H1 (cell line): ENCODE measurements around the gene OSBPL6. TPM values are rescaled to one million over a fixed set of nuclear protein-coding genes. Genes with fewer than 3 reads are reported as not detected.

Source experiments
- TBP ChIP-seq: IDR thresholded peaks from 2 replicates; pipeline ENCODE4 v1.6.1; 2011; ENCODE audit warnings: low read depth, low read length, improper control_type of control experiment
- USF2 ChIP-seq: IDR thresholded peaks from 2 replicates; pipeline ENCODE4 v1.6.1; 2011; ENCODE audit warnings: low read length, improper control_type of control experiment
- polyA plus RNA-seq, 7 experiments: library from polyadenylated mRNA; depleted of rRNA in 3 of 7; stranded (reverse) in 5 of 7; unstranded in 2 of 7; fragments of >200 nt in 5 of 7; fragments of 200-250 nt in 2 of 7; gene quantifications; 1 replicate in 5 of 7; 2 replicates in 1 of 7; 4 replicates in 1 of 7; pipeline versions ENCODE4 v1.2.1 to v1.2.3, GENCODE V29; 2011 to 2013; ENCODE audit warnings: missing spikeins in 2 of 7, mixed read lengths in 2 of 7
- total RNA-seq: library from RNA; stranded (reverse); fragmentation: NEBNext Ultra II Directional; extraction: Animal tissue kit (Norgen Biotek cat#: 25700); gene quantifications from 2 replicates; pipeline ENCODE4 v1.2.1, GENCODE V29; 2021

OSBPL6 gene
- total and polyA plus RNA-seq, 2 of the 8 experiments (the other 6 are each of a cell fraction or from before 2014, with no cell fraction given): 1.7 to 5.6 TPM

DNA sequence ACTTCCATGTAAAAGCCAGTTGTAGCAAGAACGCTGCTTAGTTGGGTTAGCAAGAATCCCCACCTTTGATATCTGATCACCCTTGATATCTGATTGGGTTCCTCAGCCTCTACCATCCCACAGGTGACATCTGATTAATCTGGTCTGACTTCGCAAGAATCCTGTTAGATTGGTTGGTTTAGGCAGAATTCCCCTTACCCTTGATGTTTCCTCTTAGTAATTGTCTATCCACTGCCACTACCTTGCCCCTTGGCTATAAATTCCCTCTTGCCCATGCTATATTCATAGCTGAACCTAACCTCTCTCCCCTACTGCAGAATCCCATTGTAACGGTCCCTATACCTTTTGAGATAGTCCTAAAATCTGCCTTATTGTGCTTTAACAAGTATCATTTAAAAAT is 223.6 kb downstream of the OSBPL6 start (continued):
- no peak for TF ChIP-seq USF2
- no peak for TF ChIP-seq TBP
